Rectal smooth muscle tissue (tissue), 1 donor: ENCODE measurements around the gene GPNMB.

Experiments
- H3K27ac ChIP-seq: one replicate; pipeline ENCODE4 v1.7.0; 2013; ENCODE audit warnings: low read depth, low read length, inconsistent platforms
- H3K27me3 ChIP-seq: one replicate; pipeline ENCODE4 v1.7.0; 2013; ENCODE audit warnings: low read length; ENCODE audit not compliant: control insufficient read depth, insufficient read depth
- H3K36me3 ChIP-seq: one replicate; pipeline ENCODE4 v1.7.0; 2013; ENCODE audit warnings: low read length; ENCODE audit not compliant: control insufficient read depth, insufficient read depth
- H3K4me1 ChIP-seq: one replicate; pipeline ENCODE4 v1.7.0; 2013; ENCODE audit warnings: low read length; ENCODE audit not compliant: control insufficient read depth, insufficient read depth
- H3K4me3 ChIP-seq: one replicate; pipeline ENCODE4 v1.7.0; 2013; ENCODE audit warnings: low read length
- H3K9ac ChIP-seq: one replicate; pipeline ENCODE4 v1.7.0; 2013; ENCODE audit warnings: low read length

Gene GPNMB

DNA sequence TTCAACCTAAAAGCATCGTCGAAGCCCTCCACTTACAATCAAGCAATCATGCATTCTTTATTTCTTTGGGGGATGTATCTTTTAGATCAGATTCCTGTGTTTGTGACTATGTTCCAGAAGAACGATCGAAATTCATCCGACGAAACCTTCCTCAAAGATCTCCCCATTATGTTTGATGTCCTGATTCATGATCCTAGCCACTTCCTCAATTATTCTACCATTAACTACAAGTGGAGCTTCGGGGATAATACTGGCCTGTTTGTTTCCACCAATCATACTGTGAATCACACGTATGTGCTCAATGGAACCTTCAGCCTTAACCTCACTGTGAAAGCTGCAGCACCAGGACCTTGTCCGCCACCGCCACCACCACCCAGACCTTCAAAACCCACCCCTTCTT is 13.8 kb downstream of the GPNMB start:
- no peaks in the 10 kb centered on the region for H3K36me3 ChIP-seq

GRCh38 chr7:23261843-23262452 is 15.4 kb downstream of the GPNMB start:
- no peaks in the 10 kb centered on the region for H3K36me3 ChIP-seq

More for the DNA sequence above, 13.8 kb downstream of the GPNMB start:
- H3K27me3 ChIP-seq: no peaks in the 10 kb centered on the region
- H3K27ac ChIP-seq: no peak overlapping the region
- H3K4me3 ChIP-seq: no peak overlapping the region
- no peak overlapping the region for H3K9ac ChIP-seq
- H3K4me1 ChIP-seq: no peaks in the 10 kb centered on the region

DNA sequence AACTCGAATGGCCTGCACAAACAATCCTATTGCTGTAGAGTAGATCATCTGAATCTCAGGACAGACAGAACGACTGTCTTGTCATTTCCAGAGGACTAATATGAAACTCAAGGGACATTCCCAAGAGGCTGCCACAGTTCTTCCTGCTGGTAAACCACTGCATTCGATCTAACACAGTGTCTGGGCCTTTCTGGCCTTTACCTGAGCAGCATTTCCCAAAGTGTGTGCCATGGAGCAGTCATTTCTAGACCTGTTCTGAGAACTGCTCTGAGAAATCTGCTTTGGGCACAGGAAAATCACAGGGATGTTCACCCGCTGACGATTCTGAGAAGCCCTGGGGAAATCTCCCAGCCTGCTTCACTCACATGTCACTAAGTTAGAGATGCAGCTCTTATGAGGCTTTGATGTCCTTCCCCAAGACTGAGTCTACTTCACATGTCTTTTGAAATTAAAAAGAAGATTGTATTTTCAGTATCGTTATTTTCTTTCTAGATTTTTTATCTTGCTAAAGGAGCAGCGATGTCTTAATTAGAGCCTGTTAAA is 18.4 kb downstream of the GPNMB start:
- Histone ChIP-seq H3K27me3 (no peaks in the 10 kb centered on the region), H3K4me3 (no peak overlapping the region), H3K9ac (no peak overlapping the region), H3K27ac (no peak overlapping the region), H3K4me1 (no peaks in the 10 kb centered on the region), H3K36me3 (no peaks in the 10 kb centered on the region)

More at GRCh38 chr7:23261843-23262452, 15.4 kb downstream of the GPNMB start:
- Histone ChIP-seq H3K27me3 (no peaks in the 10 kb centered on the region), H3K4me3 (no peak overlapping the region), H3K4me1 (no peaks in the 10 kb centered on the region), H3K9ac (no peak overlapping the region), H3K27ac (no peak overlapping the region)

DNA sequence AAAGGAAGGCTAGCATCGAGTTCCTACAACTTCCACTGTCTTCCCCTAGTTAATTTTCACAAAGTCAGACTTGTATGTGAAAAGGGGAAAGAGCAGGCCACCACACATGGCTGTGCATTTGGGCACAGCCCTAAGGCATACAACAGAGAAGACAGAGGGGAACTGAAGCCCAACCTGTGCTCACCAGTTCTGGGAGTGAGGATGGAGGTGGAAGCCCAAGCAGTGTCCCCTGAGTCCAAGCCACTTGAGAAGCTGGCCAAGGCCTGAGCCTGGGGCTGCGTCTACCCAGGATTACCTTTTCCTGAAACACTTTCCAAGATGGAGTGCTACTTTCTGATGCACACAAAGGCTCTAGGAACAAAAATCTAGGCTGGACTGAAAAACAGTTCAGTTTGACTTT is 20.3 kb downstream of the GPNMB start:
- H3K27me3 ChIP-seq: no peaks in the 10 kb centered on the region

DNA sequence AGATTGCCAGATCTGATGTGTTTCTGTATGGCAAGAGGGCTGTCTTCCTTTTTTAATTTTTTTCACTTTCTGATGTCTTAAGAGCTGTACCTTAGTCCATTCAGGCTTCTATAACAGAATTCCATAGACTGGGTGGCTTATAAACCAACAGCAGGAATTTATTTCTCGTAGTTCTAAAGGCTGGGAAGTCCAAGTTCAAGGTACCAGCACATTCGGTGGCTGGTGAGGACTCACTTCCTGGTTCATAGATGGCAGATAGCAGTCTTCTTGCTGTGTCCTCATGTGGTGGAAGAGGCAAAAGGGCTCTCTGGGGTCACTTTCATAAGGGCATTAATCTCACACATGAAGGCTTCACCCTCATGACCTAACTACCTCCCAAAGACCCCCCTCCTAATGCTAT is 20.8 kb downstream of the GPNMB start:
- H3K27ac ChIP-seq: no peak overlapping the region
- H3K4me1 ChIP-seq: no peaks in the 10 kb centered on the region
- no peak overlapping the region for H3K4me3 ChIP-seq
- no peak overlapping the region for H3K9ac ChIP-seq
- no peaks in the 10 kb centered on the region for H3K27me3 ChIP-seq
- no peaks in the 10 kb centered on the region for H3K36me3 ChIP-seq

More for the DNA sequence above, 20.3 kb downstream of the GPNMB start:
- Histone ChIP-seq H3K4me1 (no peaks in the 10 kb centered on the region), H3K9ac (no peak overlapping the region), H3K36me3 (no peaks in the 10 kb centered on the region), H3K4me3 (no peak overlapping the region), H3K27ac (no peak overlapping the region)

GRCh38 chr7:23268167-23268566 is 21.6 kb downstream of the GPNMB start:
- no peak overlapping the region for H3K9ac ChIP-seq
- H3K4me1 ChIP-seq: no peaks in the 10 kb centered on the region
- H3K27ac ChIP-seq: no peak overlapping the region
- H3K36me3 ChIP-seq: no peaks in the 10 kb centered on the region
- H3K4me3 ChIP-seq: no peak overlapping the region
- no peaks in the 10 kb centered on the region for H3K27me3 ChIP-seq

DNA sequence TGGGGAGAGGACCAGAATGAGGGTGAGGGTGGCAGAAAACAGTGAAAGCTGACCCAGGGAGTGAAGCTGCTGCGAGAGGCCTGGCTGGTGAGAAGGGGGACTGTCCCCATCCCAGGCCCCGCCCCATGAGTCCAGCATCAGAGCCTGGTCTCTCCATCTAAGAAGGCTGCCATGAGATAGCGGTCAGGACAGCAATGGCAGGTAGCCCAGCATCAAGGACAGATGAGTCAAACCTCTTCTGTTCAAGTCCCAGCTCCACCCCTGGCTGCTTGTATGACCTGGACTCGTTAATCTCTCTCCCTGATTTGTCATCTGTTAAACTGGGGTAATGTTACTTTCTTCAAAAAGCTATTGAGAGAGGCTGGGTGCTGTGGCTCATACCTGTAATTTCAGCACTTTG is 22.2 kb downstream of the GPNMB start:
- no peaks in the 10 kb centered on the region for H3K27me3 ChIP-seq
- H3K36me3 ChIP-seq: no peaks in the 10 kb centered on the region
- no peak overlapping the region for H3K9ac ChIP-seq
- H3K4me1 ChIP-seq: no peaks in the 10 kb centered on the region
- no peak overlapping the region for H3K27ac ChIP-seq
- H3K4me3 ChIP-seq: no peak overlapping the region

DNA sequence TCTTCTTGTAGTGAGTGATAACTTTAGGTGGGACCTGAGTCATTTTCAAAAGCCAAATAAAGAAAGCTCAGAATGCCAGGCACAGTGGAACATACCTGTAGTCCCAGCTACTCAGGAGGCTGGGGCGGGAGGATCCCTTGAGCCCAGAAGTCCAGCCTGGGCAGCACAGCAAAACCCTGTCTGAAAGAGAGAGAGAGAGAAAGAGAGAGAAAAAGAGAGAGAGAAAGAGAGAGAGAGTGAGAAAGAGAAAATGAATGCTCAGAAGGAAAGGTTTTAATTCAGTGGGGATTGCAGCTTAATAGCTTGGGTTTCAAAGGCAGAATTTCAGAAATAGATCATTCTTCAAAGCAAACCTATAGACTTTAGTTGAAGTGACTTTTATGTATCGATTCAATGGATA is 25.7 kb downstream of the GPNMB start:
- Histone ChIP-seq H3K9ac (no peak overlapping the region), H3K4me3 (no peak overlapping the region), H3K36me3 (no peaks in the 10 kb centered on the region), H3K4me1 (no peaks in the 10 kb centered on the region), H3K27ac (no peak overlapping the region), H3K27me3 (no peaks in the 10 kb centered on the region)

GRCh38 chr7:23273141-23273599 is 26.6 kb downstream of the GPNMB start:
- no peak overlapping the region for H3K9ac ChIP-seq
- no peaks in the 10 kb centered on the region for H3K36me3 ChIP-seq
- no peaks in the 10 kb centered on the region for H3K27me3 ChIP-seq
- H3K27ac ChIP-seq: no peak overlapping the region
- no peaks in the 10 kb centered on the region for H3K4me1 ChIP-seq
- no peak overlapping the region for H3K4me3 ChIP-seq

DNA sequence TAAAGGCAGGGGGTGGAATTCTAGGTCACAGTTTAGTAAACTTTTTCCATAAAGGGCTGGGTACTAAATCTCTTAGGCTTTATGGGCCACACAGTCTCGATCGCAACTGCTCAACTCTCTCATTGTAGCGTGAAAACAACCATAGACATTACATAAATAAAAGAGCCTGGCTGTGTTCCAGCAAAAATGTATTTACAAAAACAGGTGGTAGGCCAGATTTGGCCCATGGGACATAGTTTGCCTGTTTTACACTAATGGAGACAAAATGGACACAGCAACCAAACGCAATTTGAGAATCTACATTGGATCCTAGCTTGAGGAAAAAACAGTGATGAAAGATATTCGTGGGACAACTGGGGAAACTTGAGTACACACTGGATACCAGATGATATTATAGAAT is 29.3 kb downstream of the GPNMB start:
- no peaks in the 10 kb centered on the region for H3K36me3 ChIP-seq
- no peak overlapping the region for H3K4me3 ChIP-seq
- H3K4me1 ChIP-seq: no peaks in the 10 kb centered on the region
- H3K27ac ChIP-seq: no peak overlapping the region
- H3K27me3 ChIP-seq: no peaks in the 10 kb centered on the region
- H3K9ac ChIP-seq: no peak overlapping the region

DNA sequence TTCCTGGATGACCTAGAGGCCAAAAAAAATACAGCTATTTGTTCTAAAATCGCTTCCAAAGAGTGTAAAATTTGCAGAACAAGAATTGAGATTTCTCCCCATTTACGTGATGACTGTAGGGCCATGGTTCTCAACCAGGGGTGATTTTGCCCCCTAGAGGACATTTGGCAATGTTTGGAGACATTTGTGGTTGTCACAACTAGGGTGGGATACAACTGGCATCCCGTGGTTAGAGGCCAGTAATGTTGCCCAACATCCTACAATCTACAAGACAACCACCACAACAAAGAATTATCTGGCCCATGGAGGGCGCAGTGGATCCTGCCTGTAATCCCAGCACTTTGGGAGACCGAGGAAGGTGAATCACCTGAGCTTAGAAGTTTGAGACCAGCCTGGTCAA is 29.8 kb downstream of the GPNMB start:
- Histone ChIP-seq H3K27ac (no peak overlapping the region), H3K9ac (no peak overlapping the region), H3K4me1 (no peaks in the 10 kb centered on the region), H3K4me3 (no peak overlapping the region), H3K27me3 (no peaks in the 10 kb centered on the region), H3K36me3 (no peaks in the 10 kb centered on the region)

DNA sequence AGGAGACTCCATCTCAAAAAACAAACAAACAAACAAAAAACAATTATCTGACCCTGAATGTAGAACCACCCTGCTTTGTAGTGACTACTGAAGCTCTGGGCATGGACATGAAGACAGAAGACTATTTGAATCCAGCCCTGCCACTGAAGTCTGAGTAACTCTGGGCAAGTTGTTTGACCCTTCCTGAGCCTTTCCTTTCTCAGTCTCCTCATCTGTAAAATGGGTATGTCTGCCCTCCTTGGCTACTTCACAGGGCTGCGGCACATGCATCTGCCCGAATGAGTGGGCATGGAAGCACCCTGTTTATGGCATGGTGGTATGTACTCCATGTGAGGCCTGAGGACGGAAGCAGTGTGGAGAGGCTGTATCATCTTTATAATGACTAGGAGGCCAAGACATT is 30.4 kb downstream of the GPNMB start:
- Histone ChIP-seq H3K36me3 (no peaks in the 10 kb centered on the region), H3K27me3 (no peaks in the 10 kb centered on the region), H3K4me3 (no peak overlapping the region), H3K27ac (no peak overlapping the region), H3K4me1 (no peaks in the 10 kb centered on the region), H3K9ac (no peak overlapping the region)

GRCh38 chr7:23277359-23277989 is 30.9 kb downstream of the GPNMB start:
- H3K36me3 ChIP-seq: no peaks in the 10 kb centered on the region
- no peak overlapping the region for H3K27ac ChIP-seq
- no peaks in the 10 kb centered on the region for H3K4me1 ChIP-seq
- no peaks in the 10 kb centered on the region for H3K27me3 ChIP-seq
- H3K4me3 ChIP-seq: no peak overlapping the region
- H3K9ac ChIP-seq: no peak overlapping the region
